NCI-H526 (cell line): Measurements from ENCODE around the gene SEC22B.
A peak's percentile ranks its signal among the peaks of the same experiment; 100 is the strongest.
"Not testable (repeated sequence)": the region's sequence is repeated elsewhere in the genome, so short reads cannot be mapped to it uniquely, and the experiment has no call there.

ENCODE experiments used
- DNase-seq, 2 experiments: peaks; one replicate each; lab custom pipeline; 2025; lab: John Stamatoyannopoulos, UW

SEC22B gene

DNA sequence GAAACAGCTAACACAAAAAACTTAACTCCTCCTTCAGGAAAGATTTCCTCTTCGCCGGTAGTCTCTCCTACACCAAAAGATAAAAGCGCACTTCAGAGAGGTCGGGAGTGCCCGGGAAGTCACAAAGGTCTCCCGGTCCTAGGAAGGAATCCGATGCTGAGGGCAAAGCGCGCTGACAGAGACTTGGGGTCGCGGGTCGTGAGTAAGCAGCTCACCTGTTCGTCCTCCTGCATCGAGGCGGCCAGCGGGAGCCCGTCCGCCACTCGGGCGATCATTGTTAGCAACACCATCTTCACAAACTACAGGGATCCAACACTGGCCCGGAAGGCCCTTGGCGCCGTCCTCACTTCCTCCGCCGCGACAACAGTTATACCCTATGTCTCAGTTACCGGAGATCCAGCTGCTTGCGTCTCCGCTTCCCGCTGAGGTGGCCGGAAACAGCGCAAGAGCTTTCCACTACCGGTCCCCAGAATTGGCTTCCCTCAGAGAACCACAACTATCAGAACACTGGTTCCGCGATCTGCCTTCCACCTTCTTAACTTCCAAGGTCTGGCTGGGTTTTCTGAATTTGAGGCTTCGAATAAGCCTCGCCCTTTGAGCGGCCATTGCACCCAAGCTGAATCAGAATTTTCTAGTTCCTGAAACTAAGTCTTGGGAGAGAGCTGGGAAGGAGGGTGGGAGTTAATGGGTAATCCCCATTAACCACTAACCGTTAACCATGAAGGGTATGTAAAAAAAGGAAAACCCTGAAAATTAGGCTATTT, at the start of gene SEC22B:
Gene SEC22B (minus strand): TSS at position 429 of the 764 bp plus-strand sequence. CDS start 139 bp downstream, at position 290.
- peak; percentile 96 to 98 for DNase-seq

DNA sequence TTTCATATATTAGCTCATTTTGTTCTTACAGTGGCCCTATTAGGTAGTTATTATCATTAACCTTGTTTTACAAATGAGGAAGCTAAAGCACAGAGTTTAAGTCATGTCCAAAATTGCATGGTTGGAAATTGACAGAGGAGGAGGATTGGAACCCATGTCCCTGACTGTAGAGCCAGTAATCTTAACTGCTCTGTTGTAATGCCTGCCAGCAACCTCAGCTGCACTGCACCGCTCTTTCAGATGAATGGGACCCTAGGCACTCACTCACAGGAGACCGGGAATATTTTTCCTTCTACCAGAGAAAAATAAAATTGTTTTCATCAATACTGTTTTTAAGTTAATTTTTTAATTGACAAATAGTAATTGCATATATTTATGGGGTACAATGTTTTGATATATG, 41.6 kb upstream of the SEC22B start:
- not testable (repeated sequence) for DNase-seq

DNA sequence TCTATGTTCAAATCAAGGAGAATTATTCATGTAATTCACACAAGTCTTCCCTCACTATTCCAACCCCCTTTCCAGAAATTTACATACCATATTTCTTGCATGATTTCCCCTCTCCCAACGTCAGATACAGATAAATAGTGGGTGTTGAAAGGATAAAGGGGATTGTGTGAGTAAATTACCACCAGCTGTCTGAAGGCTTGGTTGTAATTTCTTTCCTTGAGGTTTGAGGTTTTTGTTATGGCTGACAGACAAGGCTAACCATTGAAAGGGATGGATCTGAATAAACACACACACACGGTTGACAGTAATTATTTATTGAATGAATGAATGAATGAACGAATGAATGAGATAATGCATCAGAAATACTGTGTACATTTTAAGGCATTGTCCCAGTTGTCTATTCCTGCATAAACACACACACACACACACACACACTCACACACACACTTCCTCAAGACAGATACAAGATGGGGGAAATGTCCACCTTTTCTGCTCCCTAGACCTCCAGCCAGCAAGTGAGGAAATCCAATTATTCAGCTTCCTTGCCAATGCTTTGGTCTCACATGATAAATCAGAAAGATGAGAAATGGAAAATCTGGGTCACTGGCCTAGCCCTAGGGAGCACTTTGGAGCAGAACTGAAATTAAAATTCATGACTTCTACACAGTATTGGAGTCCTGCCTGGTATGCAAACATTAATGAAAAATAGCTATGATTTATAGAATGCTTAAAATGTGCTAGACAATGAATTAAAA, 41.0 kb upstream of the SEC22B start:
- not testable (repeated sequence) for DNase-seq

DNA sequence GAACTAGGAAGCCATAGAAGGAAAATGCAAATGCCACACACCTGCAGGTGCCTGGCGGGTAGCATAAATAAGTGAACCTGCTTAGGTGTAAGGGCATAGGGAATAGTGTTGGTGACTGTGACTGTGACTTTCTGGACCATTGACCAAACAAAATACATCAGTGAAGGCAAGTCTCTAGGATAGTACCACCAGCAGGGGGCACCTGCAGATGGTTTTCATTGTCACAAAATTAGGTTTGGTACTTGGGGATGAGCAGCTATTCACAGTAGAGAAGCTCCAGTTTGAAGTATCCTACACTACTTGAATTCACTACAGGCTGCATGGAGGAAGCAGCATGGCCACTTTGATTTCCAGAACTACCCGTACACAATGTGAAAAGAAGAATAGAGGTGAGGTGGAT, 37.3 kb upstream of the SEC22B start:
- not testable (repeated sequence) for DNase-seq

DNA sequence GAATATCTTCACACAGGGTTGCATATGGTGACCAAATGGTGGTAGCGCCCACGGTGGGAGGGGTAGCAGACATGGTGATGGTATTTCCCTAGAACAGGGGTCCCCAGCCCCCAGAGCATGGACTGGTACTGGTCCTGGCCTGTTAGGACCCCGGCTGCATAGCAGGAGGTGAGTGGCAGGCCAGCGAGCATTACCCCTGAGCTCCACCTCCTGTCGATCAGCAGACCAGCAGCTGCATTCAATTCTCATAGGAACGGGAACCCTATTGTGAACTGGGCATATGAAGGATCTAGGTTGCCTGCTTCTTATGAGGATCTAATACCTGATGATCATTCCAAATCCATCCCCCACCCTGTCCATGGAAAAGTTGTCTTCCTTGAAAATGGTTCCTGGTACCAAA, 34.4 kb upstream of the SEC22B start:
- not testable (repeated sequence) for DNase-seq

DNA sequence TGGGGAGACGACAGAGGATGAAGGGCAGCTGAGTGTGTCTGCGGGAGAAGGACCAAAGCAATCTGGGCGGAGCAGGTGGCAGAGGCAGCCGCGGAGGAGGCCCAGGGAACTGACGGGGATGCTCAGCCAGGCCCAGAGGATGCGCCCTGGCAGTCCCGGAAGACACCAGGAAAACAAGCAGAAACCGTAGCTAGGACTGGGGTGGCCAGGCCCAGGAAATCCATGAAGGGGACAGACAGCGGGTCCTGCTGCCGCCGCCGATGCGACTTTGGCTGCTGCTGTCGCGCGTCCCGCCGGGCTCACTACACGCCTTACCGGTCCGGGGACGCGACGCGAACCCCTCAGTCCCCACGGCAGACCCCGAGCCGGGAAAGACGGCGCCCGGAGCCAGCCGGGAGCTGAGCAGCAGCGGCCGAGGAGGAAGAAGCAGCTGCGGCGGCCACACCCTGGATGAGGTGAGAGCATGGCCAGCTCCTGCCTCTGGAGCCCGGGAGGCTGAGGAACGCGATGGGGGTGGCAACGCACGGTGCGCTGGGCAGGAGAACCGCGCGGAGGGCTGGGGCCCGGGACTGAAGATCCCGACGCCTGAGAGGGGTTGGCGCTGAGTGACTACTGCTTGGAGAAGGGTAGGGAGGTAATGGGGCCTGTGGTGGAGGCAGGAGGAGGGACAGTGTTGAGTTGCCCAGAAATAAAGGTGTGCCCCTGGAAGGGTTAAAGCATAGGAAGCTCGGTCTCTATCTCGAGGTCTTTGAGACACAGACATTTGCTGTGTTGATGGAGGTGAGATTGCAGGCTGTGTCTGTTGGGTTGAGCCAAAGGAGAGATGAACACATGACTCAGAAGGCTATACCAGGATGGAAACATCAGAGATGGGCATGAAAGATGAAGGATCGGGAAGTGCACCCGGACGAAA, 20.8 kb upstream of the SEC22B start:
- DNase-seq: peak; percentile 34 to 62

DNA sequence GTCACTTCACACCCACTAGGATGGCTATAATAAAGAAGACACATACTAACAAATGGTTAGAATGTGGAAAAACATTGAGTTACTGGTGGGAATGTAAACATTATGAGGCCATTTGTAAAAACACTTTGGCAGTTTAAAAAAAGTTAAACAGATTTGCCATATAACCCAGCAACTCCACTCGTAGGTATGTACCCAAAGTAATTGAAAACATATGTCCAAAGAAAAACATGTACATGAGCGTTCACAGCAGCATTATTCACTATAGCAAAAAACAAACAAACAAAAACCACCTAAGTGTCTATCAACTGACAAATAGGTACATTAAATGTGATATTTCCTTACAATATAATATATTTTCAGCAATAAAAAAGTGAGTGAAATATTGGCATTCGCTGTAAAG, 12.3 kb upstream of the SEC22B start:
- DNase-seq: not testable (repeated sequence)

DNA sequence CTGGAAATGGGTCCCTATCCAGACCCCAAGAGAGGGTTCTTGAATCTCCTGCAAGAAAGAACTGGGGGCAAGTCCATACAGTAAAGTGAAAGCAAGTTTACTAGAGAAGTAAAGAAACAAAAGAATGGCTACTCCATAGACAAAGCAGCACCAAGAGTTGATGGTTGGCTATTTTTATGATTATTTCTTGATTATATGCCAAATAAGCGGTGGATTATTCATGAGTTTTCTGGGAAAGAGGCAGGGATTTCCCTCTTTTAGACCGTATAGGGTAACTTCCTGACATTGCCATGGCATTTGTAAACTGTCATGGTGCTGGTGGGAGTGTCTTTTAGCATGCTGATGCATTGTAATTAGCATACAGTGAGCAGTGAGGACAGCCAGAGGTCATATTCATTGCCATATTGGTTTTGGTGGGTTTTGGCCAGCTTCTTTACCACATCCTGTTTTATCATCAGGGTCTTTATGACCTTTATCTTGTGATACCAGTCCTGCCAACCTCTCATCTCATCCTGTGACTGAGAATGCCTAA, 5.9 kb upstream of the SEC22B start:
- not testable (repeated sequence) for DNase-seq

DNA sequence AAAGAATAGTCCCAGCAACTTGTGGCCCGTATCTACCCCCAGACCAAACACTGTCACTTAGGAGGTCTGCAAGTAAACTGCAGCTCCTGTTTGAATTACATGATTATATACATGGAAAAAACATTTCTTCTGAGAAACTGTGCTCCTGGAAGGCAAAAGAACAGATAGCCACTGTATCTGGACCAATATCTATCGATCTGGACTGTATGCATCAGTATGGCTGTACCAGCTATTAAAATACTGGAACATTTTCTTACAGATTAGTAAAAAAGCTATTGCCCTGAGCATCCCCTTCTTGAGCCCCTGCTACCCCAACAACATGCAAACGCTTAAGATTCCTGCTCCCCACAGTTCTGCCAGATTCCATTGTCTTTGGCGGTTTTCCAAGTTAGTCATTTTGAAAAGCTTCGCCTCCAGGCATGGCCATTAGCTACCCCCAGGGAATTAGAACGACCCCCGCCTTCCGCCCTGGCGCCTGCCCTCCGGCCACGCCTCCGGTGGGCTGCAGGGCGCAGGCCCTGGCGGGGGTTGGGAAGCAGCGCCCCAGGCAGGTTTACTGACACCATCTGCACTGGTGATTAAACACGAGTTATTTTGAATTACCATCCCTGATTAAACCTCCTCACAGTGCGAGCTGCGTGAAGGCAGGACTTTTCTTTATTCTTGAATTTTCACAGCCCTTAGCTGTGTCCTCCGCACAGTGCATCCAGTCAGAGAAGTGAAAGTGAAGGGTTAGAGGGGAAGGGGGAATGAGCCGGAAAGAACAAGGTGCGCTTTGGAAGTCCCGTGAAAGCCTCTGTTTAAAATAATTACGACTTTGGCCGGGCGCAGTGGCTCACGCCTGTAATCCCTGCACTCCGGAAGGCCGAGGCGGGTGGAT, 3.7 kb upstream of the SEC22B start:
- not testable (repeated sequence) for DNase-seq

DNA sequence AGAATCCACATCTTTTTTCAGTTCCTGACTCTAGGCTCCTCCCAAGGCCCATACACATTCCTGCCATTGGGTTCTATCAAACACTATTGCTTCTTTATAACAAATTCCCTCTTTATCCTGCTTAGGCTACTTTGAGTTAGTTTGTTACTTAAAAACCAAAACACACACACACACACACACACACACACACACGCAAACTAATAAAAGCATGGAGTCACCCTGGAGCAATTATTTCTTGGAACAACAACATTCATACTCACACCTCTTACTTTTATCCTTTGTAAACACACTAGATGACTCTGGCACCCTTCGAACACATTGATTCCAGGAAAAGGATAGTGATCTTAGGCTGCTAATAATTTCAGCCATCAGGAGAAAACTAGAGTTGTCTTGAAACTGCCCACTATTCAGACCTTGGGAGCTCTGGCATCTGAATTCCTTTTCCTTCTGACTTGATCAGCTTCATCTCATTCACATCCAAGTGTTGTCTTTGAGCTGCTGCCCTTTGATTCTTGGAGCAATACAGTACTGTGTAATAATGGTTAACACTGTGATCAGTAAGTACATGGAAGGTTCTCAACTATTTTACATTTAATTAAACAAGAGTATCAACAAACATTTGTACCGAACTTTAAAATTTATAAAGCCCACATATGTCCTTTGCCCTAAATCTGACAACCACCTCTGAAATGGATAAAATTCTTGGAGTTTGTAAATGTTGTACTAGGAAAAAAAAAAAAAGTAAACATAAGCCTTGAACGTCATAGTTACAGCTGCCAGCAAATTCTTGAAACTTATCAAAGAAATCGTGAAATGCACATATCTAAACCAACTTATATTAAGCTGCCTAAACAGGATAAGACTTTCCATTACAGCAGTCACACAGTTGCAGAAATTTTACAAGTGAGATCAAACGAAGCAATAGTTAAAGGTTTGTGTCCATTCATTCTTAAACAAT, 2.8 kb upstream of the SEC22B start:
- DNase-seq: no peak

DNA sequence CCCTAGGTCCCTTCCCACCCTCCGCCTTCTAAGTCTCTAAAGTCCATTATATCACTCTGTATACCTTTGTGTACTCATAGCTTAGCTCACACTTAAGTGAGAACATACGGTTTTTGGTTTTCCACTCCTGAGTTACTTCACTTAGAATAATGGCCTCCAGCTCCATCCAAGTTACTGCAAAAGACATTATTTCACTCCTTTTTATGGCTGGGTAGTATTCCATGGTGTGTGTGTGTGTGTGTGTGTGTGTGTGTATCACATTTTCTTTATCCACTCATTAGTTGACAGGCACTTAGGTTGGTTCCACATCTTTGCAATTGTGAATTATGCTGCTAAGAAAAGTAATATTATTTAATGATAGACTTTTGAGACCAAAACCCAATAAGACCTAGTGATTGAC, 1.7 kb upstream of the SEC22B start:
- not testable (repeated sequence) for DNase-seq

DNA sequence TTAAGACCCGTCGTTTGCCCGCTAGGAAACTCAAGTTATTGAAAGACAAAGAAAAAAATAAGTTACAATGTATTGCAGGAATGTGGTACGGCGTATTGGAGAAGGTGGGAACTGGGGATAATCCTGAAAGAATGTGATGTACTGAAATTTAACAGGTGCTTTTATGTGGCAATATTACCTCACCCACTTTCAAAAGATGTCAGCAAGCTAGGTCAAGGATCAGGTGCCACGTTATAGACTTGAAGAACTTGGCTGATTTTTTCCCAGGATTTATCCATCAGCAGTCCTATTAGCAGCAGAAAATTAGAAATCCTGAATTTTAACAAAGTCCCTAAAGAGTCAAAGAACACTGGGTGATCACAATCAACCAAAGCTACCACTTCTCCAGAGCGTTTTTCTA, 632 bp downstream of the SEC22B start:
- DNase-seq: not testable (repeated sequence)

DNA sequence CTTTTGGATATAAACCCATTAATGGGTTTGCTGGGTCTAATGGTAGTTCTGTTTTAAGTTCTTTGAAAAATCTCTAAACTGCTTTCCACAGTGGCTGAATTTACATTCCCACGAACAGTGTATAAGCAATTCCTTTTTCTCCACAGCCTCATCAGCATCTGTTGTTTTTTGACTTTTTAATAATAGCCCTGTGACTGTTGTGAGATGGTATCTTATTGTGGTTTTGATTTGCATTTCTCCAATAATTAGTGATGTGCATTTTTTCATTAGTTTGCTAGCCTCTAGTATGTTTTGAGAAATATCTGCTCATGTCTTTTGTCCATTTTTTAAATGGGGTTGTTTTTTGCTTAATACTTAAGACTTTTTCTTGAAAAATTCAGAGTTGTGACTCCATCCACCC, 11.6 kb downstream of the SEC22B start:
- DNase-seq: not testable (repeated sequence)

DNA sequence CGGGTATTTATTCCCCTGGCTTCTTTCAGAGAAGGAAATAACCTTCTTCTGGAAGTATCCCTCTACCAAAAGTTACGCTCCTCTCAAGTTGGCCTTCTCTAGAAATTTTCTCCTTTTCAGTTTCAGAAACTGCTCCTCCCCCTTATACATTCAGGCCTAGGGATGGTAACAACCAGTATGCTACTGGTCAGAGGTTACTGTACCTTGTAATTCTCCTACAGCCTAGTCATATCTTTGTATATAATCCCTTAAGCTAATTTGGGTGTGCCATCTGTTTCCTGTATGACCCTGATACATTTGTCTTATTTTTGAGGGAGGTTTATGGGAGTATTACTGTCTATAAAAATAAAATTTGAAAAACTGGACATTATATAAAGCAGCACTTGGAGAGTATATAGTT, 14.3 kb downstream of the SEC22B start:
- DNase-seq: not testable (repeated sequence)

DNA sequence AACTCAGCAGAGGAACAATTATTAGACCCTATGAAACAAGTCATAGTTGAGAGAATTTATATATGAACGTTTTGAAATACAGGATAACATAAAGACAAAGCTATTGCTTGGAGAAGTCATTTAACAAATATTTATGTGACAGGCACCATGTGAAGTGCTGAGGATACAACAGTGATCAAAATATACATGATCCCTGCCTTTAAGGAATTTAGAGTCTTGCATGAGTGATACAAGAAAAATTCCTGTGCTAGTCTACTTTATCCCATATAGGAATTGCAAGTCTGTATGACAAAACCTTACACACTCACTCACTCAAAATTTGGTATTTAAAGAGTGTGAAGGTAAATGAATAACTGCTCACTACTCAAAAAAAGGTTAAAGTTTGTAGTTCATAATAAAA, 17.8 kb downstream of the SEC22B start:
- not testable (repeated sequence) for DNase-seq

DNA sequence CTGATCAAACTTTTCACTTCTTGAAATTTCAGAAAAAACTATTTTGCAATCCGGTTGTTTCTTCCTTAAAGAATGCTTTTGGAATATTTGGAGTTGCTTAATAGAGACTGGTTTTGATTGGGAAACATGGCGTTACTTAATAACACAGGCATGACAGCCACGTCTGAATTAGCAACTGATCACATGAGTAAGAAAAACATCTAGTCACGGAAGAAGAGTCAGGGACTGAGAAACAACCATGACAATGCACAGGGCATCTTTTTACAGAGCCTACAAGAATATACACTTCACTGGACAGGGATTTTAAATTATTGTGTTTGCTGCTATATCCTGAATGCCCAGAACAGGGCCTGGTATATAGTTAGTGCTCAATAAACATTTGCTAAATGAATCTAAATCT, 18.2 kb downstream of the SEC22B start:
- not testable (repeated sequence) for DNase-seq

DNA sequence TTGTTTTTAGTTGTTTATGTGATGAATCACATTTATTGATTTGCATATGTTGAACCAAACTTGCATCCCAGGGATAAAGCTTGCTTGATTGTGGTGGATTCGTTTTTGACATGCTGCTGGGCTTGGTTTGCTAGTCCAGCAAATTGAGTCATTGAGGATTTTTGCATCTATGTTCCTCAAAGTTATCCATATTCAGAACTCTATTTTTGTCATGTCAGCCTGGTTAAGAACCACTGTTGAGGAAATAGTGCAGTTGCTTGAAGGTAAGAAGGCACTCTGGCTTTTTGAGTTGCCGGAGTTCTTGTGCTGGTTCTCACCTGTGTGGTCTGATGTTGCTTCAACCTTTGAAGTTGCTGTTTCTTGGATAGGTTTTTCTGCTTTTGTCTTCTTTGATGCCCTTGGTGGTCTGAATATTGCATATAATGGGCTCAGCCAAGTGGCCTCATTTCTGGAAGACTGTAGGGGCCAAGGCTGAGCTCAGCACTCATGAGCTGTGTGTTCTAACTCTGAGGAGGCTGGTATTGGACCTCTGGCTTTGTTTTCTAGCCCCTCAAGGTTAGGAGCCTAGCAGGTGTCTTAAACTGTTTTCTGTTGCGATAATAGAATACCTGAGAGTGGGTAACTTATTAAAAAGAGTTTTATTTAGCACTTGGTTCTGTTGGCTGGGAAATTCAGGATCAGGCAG, 26.0 kb downstream of the SEC22B start:
- DNase-seq: not testable (repeated sequence)

DNA sequence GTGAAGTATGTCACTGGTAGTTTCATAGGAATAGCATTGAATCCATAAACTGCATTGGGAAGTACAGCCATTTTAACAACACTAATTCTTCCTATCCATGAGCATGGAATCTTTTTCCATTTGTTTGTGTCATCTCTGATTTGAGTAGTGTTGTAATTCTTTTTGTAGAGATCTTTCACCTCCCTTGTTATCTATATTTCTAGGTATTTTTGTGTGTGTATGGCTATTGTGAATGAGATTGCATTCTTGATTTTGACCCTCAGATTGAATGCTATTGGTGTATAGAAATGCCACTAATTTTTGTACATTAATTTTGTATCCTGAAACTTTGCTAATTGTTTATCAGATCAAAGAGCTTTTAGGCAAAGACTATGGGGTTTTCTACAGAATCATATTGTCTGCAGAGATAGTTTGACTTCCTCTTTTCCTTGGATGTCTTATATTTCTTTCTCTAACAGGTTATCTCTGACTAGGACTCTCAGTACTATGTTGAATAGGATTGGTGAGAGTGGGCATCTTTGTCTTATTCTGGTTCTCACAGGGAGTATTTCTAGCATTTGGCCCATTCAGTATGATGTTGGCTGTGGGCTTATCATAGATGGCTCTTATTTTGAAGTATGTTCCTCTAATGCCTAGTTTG, 26.8 kb downstream of the SEC22B start:
- DNase-seq: not testable (repeated sequence)

DNA sequence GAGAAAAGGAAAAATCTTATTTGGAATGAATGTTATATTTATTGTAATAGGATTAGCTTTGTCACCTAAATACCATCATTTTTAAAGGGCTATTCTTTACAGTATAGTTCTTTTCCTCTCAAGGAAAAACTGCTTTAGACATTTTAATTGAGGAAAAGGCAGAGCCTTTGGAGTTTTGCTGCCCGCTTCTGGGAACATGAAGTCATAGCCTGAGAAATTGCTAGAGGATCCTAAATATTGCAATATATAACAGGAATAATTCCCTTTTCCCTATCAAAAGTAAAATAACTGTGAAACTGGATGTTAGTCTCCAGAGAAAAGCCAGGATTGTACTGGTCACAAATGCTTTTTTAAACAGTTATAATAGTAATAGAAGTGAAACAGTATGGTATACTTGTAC, 30.5 kb downstream of the SEC22B start:
- peak in 1 of 2 experiments; percentile 12 for DNase-seq
